Esophagus muscularis mucosa (tissue), 3 donors: ENCODE measurements around the gene NR4A3.

Experiments used
- CTCF ChIP-seq, 3 experiments: fragments of 200-600 bp in 2 of 3; fragments of 450-650 bp in 1 of 3; sonication (generic) in 2 of 3; IDR thresholded peaks; one replicate each; pipeline ENCODE4 v1.5.1; 2017 to 2019; ENCODE audit warnings: antibody characterized with exemption in 3 of 3, mild to moderate bottlenecking in 2 of 3, moderate library complexity in 1 of 3
- POLR2AphosphoS5 ChIP-seq, 2 donors: sonication (generic); formaldehyde crosslinking; IDR thresholded peaks; one replicate each; pipeline ENCODE4 v1.6.1; 2017; ENCODE audit warnings: antibody characterized with exemption in 2 of 2

GRCh38 chr9:99878651-99879050, 57.0 kb downstream of the NR4A3 start:
- TF ChIP-seq CTCF (IDR thresholded peaks at IDR 0.05) (no peak), POLR2AphosphoS5 (IDR thresholded peaks at IDR 0.05) (no peak)
